Measurements from ENCODE around the gene SLIT1.

SLIT1 gene

DNA sequence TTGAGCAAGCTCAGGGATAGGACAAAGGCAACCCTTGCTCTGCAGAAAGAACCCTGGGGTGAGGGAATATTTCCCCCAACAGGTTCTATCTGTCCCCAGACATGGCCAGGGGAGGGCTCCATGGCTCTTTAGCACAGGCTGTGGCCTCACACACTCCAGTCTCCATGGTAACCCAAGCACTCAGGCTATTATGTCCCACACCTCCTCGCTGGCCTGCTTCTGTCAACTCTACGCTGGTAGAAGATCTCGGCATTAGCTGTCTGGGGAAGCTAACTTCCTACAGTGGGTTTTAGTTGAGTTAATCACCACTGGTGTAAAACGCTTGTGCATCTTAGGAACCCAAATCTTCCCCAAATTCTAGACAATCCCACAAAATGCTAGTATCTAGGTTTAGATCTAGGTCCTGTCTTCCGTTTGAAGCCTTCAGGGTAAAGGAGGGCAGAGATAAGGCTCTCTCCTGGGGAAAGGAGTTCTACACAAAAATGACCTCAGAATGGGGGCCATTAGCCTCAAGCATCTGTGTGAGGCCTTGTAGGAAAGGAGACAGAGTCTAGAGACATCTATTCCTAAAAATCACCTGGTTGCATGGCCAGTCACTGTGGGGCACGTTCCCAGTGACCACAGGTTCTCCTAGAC lies 36.7 kb upstream of the SLIT1 start:
- TF ChIP-seq ZFP30 (CRISPR knock-in tag; IDR thresholded peaks at IDR 0.05), result no peak
- no peak for TF ChIP-seq ZNF565 (CRISPR knock-in tag; conservative IDR thresholded peaks at IDR 0.05; ENCODE audit: low read depth)
- no peak for TF ChIP-seq TOX (CRISPR knock-in tag; IDR thresholded peaks at IDR 0.05; ENCODE audit: borderline replicate concordance)
- TF ChIP-seq PPARA (CRISPR knock-in tag; IDR thresholded peaks at IDR 0.05; ENCODE audit: borderline replicate concordance), result no peak
- TF ChIP-seq TCF4 (CRISPR knock-in tag; IDR thresholded peaks at IDR 0.05; ENCODE audit: borderline replicate concordance), result no peak
- no peak for TF ChIP-seq ARNTL (CRISPR knock-in tag; IDR thresholded peaks at IDR 0.05; ENCODE audit: borderline replicate concordance, low read depth)
- no peak for TF ChIP-seq GLIS3 (CRISPR knock-in tag; IDR thresholded peaks at IDR 0.05)
- no peak for TF ChIP-seq CSDC2 (CRISPR knock-in tag; IDR thresholded peaks at IDR 0.05)
- no peak for TF ChIP-seq ZNF70 (CRISPR knock-in tag; IDR thresholded peaks at IDR 0.05)
- TF ChIP-seq, protein P1, sequence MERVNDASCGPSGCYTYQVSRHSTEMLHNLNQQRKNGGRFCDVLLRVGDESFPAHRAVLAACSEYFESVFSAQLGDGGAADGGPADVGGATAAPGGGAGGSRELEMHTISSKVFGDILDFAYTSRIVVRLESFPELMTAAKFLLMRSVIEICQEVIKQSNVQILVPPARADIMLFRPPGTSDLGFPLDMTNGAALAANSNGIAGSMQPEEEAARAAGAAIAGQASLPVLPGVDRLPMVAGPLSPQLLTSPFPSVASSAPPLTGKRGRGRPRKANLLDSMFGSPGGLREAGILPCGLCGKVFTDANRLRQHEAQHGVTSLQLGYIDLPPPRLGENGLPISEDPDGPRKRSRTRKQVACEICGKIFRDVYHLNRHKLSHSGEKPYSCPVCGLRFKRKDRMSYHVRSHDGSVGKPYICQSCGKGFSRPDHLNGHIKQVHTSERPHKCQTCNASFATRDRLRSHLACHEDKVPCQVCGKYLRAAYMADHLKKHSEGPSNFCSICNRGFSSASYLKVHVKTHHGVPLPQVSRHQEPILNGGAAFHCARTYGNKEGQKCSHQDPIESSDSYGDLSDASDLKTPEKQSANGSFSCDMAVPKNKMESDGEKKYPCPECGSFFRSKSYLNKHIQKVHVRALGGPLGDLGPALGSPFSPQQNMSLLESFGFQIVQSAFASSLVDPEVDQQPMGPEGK (CRISPR knock-in tag; IDR thresholded peaks at IDR 0.05; ENCODE audit: borderline replicate concordance), result no peak
- no peak for TF ChIP-seq ZC3H10 (CRISPR knock-in tag; IDR thresholded peaks at IDR 0.05)
- ATAC-seq, result no peak

DNA sequence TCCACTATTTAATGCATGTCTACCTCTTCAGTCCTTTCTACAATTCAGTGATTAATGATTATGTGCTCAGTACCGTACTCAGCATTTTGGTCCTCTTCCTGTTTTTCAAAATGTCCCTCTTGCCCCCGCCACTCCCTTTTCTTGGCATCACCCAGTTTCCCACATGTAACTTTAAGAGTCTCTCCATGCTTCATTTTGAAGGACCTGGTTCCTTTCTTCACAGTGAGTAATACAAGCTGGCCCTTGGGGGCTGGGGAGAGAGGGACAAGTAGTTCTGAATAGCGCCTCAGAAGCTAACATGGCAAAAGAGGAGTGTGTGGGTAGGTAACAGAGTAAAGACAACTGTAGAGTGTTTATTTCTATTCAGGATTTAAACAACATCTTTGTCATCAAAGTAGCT lies 34.6 kb upstream of the SLIT1 start:
- TF ChIP-seq GLIS3 (CRISPR knock-in tag; IDR thresholded peaks at IDR 0.05), result no peak
- TF ChIP-seq RARB (CRISPR knock-in tag; IDR thresholded peaks at IDR 0.05), result no peak
- TF ChIP-seq PPARA (CRISPR knock-in tag; IDR thresholded peaks at IDR 0.05; ENCODE audit: borderline replicate concordance), result no peak
- no peak for TF ChIP-seq ESRRG (CRISPR knock-in tag; IDR thresholded peaks at IDR 0.05)
- TF ChIP-seq TOX (CRISPR knock-in tag; IDR thresholded peaks at IDR 0.05; ENCODE audit: borderline replicate concordance), result no peak
- ATAC-seq, result no peak

DNA sequence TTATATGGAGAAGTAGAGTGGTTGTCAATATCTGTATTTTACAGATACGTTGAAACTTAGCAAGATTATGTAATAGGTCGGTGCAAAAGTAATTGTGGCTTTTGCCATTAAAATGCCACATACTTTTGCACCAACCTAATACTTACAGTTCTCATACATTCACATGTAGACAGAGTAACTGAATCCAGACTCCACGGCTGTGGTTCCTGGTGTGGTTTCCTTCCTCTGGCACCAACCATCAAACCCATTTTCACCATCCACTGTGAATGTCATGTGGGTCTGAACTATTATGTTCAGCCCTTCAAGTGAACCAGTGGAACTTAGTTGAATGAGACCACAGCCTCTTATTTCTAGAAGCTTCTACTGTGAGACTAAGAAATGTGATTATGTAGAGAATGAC lies 31.5 kb upstream of the SLIT1 start:
- no peak for ATAC-seq
- TF ChIP-seq, protein P2, sequence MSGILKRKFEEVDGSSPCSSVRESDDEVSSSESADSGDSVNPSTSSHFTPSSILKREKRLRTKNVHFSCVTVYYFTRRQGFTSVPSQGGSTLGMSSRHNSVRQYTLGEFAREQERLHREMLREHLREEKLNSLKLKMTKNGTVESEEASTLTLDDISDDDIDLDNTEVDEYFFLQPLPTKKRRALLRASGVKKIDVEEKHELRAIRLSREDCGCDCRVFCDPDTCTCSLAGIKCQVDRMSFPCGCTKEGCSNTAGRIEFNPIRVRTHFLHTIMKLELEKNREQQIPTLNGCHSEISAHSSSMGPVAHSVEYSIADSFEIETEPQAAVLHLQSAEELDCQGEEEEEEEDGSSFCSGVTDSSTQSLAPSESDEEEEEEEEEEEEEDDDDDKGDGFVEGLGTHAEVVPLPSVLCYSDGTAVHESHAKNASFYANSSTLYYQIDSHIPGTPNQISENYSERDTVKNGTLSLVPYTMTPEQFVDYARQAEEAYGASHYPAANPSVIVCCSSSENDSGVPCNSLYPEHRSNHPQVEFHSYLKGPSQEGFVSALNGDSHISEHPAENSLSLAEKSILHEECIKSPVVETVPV (CRISPR knock-in tag; IDR thresholded peaks at IDR 0.05), result no peak
- TF ChIP-seq, protein P1 (CRISPR knock-in tag; IDR thresholded peaks at IDR 0.05; ENCODE audit: borderline replicate concordance), result no peak
- no peak for TF ChIP-seq ZNF8 (CRISPR knock-in tag; IDR thresholded peaks at IDR 0.05)
- no peak for TF ChIP-seq ESRRG (CRISPR knock-in tag; IDR thresholded peaks at IDR 0.05)

DNA sequence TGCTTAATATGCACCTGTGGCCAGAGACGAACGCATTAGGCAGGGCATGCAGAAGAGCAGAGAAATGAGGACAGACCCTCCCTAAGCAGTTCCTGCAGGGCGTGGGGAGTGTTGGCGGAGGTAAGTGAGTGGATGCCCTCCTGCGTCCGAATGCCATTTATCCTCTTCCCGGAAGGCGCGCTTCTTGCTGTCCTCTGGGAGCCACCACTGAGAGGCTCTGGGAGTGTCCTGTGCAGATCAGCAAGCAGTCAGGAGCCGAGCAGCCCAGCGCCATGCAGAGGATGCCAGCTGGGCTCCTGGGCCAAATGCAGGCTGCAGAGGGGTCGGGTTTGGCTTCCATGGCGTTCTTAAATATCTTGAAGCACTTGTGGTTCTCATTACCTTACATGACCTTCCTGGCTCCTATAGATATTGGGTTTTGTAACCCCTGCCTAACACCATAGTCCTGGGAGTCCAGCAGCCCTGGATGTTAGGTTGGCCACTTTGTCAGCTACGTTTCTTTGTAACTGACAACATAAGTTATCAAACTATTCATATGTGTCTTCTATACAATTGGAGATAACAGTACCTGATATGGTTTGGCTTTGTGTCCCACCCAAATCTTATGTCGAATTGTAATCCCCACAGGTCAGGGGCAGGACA lies 30.0 kb upstream of the SLIT1 start:
- no peak for ATAC-seq
- TF ChIP-seq BACH2 (CRISPR knock-in tag; IDR thresholded peaks at IDR 0.05; ENCODE audit: borderline replicate concordance), result no peak
- no peak for TF ChIP-seq CSDC2 (CRISPR knock-in tag; IDR thresholded peaks at IDR 0.05)
- TF ChIP-seq TCF4 (CRISPR knock-in tag; IDR thresholded peaks at IDR 0.05; ENCODE audit: borderline replicate concordance), result no peak
- TF ChIP-seq, protein P2 (CRISPR knock-in tag; IDR thresholded peaks at IDR 0.05), result no peak
- no peak for TF ChIP-seq TOX (CRISPR knock-in tag; IDR thresholded peaks at IDR 0.05; ENCODE audit: borderline replicate concordance)

DNA sequence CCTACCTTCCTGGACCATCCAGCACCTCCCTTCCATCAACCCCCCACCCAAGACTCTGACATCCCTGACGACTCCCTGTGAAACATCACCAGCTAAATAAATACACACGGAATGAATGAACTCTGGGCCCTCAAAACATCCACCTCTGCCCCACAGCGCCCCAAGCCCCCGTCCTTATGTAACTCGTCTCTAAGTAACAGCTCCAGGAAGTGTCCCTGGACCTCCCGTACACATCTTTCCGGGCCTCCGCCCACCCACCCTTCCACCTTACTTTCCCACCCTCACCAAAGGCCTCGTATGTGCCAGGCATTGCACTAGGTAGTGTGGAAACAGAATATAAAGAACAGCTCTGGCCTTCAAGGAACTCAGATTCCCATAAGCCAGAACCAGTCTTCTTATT lies 27.7 kb upstream of the SLIT1 start:
- no peak for TF ChIP-seq ARNTL (CRISPR knock-in tag; IDR thresholded peaks at IDR 0.05; ENCODE audit: borderline replicate concordance, low read depth)
- no peak for TF ChIP-seq ZC3H10 (CRISPR knock-in tag; IDR thresholded peaks at IDR 0.05)
- TF ChIP-seq, protein P3, sequence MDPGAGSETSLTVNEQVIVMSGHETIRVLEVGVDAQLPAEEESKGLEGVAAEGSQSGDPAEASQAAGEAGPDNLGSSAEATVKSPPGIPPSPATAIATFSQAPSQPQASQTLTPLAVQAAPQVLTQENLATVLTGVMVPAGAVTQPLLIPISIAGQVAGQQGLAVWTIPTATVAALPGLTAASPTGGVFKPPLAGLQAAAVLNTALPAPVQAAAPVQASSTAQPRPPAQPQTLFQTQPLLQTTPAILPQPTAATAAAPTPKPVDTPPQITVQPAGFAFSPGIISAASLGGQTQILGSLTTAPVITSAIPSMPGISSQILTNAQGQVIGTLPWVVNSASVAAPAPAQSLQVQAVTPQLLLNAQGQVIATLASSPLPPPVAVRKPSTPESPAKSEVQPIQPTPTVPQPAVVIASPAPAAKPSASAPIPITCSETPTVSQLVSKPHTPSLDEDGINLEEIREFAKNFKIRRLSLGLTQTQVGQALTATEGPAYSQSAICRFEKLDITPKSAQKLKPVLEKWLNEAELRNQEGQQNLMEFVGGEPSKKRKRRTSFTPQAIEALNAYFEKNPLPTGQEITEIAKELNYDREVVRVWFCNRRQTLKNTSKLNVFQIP (CRISPR knock-in tag; IDR thresholded peaks at IDR 0.05; ENCODE audit: borderline replicate concordance, low read depth), result no peak
- TF ChIP-seq TCF4 (CRISPR knock-in tag; IDR thresholded peaks at IDR 0.05; ENCODE audit: borderline replicate concordance), result no peak
- no peak for TF ChIP-seq OSR1 (CRISPR knock-in tag; IDR thresholded peaks at IDR 0.05)
- TF ChIP-seq SNAI2 (CRISPR knock-in tag; IDR thresholded peaks at IDR 0.05), result no peak
- no peak for TF ChIP-seq GLIS3 (CRISPR knock-in tag; IDR thresholded peaks at IDR 0.05)
- TF ChIP-seq CSDC2 (CRISPR knock-in tag; IDR thresholded peaks at IDR 0.05), result no peak
- TF ChIP-seq ZFP30 (CRISPR knock-in tag; IDR thresholded peaks at IDR 0.05), result no peak
- no peak for TF ChIP-seq BACH2 (CRISPR knock-in tag; IDR thresholded peaks at IDR 0.05; ENCODE audit: borderline replicate concordance)
- TF ChIP-seq ZNF565 (CRISPR knock-in tag; conservative IDR thresholded peaks at IDR 0.05; ENCODE audit: low read depth), result no peak
- no peak for TF ChIP-seq ZNF8 (CRISPR knock-in tag; IDR thresholded peaks at IDR 0.05)
- TF ChIP-seq, protein P4, sequence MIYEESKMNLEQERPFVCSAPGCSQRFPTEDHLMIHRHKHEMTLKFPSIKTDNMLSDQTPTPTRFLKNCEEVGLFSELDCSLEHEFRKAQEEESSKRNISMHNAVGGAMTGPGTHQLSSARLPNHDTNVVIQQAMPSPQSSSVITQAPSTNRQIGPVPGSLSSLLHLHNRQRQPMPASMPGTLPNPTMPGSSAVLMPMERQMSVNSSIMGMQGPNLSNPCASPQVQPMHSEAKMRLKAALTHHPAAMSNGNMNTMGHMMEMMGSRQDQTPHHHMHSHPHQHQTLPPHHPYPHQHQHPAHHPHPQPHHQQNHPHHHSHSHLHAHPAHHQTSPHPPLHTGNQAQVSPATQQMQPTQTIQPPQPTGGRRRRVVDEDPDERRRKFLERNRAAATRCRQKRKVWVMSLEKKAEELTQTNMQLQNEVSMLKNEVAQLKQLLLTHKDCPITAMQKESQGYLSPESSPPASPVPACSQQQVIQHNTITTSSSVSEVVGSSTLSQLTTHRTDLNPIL (CRISPR knock-in tag; IDR thresholded peaks at IDR 0.05; ENCODE audit: low read depth), result no peak
- no peak for TF ChIP-seq TOX (CRISPR knock-in tag; IDR thresholded peaks at IDR 0.05; ENCODE audit: borderline replicate concordance)
- no peak for TF ChIP-seq RARB (CRISPR knock-in tag; IDR thresholded peaks at IDR 0.05)
- TF ChIP-seq ISL1 (CRISPR knock-in tag; IDR thresholded peaks at IDR 0.05), result no peak

More for the DNA sequence above, 27.7 kb upstream of the SLIT1 start:
- no peak for ATAC-seq
